GM10847 (cell line): Measurements from ENCODE around the gene DHCR24.

Source experiments
- POLR2A ChIP-seq: IDR thresholded peaks from 2 replicates; pipeline ENCODE4 v1.6.1; 2011; ENCODE audit not compliant: insufficient read length; ENCODE audit errors: extremely low read depth

Gene DHCR24

DNA sequence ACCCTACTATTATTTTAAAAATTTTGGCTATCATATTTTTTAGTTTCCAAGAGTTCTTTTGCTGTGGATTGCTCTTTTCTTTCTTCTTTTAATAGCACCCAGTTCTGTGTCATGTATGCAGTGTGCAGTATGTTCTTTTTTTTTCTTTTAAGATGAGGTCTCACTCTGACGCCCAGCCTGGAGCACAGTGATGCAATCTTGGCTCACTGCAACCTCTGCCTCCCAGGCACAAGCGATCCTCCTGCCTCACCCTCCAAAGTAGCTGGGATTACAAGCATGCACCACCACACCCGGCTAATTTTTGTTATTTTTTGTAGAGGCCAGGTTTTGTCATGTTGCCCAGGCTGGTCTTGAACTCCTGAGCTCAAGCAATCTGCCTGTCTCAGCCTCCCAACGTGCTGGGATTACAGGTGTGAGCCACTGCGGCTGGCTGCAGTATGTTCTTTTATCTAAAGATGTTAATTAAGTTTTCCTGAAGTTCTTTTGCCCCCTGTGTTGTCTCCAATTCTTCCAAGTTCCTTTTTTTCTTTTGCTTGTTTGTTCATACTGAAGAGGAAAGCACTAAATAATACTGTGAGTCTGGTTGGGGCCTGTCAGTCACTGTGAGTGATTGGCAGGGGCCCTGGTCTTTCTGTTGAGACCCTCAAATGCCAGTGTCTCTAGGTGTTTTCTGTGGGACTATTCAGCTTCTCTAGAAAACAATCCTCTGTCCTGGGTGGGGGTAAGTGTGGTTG, 68.4 kb downstream of the DHCR24 start:
- TF ChIP-seq POLR2A: no peak

DNA sequence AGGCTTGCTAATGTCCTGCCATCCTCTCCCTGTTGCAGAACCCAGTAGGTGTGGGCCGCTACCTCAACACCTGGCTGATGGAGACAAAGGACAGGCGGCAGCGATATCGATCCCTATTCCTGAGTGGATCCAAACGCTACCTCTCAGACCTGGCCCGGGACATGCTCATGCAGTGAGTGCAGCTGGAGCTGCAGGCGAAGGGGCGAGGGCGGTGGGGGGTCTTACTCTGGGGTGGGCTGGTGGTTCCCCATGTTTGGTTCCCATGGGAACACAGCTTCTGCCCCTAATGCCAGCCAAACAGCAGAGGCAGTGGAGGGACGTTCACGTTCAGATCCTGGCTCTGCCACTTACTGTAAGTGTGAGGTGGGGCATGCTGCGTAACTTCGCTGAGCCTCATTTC, 70.0 kb downstream of the DHCR24 start:
- no peak for TF ChIP-seq POLR2A

DNA sequence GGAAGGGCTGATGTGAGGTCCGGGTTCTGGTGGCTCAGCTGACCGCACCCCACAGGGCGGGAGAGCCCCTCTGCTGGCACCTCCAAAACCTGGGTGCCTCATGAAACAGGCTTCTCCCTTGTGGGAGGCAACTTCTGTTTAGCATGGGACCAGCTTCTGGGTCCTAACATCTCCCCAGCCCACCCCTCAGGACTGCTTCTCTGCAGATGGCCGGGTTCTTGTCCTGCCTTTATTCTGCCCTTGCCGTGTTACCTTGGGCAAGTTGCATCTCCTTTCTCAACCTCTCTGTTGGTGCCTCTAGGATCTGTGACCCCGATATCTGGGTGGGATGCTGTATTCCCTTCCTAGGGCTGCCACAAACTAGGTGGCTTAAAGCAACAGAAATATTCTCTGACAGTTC, 70.9 kb downstream of the DHCR24 start:
- TF ChIP-seq POLR2A: no peak

- TF ChIP-seq POLR2A: no peak
Measured at GRCh38 chr1:54815086-54815876, 71.7 kb downstream of the DHCR24 start.

- TF ChIP-seq POLR2A: no peak
Measured at GRCh38 chr1:54814571-54814970, 72.4 kb downstream of the DHCR24 start.

GRCh38 chr1:54814126-54814498, 72.9 kb downstream of the DHCR24 start:
- TF ChIP-seq POLR2A: no peak

DNA sequence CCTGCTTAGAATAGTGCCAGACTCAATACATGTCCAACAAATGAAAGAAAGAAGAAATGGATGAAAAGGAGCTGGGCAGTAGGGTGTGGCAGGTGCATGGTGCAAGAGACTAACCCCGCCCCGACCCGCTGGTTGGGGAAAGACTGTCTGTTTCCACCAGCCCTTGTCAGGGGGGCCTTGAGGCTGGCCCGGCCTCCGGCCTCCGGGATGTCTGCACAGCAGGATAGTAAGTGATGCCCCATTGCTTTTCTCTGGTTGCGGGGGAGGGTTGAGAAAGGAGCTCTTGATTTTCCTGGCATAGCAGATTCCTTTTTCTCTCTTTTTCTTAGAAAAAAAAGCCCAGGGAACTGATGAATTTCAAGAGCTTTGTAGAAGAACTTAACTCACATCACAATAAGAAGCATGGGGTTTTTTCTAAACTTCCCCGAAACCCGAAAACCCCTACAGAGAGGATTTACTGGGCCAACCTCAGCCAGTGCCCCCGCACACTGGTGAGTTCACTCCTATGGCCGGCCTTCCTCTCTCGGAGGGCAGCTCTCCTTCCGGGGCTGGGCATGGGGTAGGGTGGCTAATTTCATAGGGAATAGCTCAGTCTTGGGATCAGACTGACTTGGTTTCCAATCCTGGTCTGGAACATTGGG, 73.4 kb downstream of the DHCR24 start:
- no peak for TF ChIP-seq POLR2A

- no peak for TF ChIP-seq POLR2A
Measured at GRCh38 chr1:54812801-54813484, 74.1 kb downstream of the DHCR24 start.

DNA sequence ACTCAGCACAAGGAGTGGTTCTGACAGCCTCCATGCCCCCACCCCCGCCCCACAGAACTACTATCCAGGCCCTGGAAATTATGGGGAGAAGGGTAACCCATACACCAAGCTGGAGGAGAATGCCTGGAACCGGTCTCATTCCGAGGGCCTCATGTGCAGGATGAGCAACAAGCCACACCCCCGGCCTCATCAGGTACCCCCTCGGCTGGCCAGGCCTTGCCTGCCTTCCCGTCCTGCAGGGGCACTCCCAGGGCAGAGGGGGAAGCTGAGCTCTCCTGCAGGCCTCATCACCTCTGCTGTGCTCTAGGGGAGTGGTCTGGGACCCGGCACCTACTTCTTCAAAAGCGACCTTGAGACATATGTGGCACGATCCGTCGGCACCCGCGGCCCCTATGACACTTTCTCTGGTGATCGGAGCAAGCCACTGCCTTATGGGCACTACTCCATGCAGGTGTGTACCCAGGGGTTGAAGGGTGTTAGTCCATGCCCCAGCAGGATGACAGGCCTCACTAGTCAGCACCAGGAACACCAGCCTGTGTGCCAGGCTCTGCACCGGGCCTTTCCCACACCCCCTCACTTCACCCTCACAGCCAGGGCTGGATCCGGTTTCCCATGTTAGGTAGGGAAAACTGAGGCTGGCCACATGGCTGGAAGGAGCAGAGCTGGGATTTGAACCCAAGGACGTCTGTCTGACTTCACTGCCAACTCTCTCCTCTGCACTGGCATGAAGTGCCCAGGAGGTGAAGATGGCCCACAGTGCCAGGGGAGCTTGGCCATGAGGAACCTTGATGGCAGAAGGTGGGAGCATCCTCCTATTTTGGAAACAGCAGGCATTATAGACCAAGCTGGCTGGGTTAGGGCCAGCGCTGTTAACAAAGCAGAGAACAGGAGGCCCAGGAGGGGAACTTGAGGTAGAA, 75.0 kb downstream of the DHCR24 start:
- no peak for TF ChIP-seq POLR2A

DNA sequence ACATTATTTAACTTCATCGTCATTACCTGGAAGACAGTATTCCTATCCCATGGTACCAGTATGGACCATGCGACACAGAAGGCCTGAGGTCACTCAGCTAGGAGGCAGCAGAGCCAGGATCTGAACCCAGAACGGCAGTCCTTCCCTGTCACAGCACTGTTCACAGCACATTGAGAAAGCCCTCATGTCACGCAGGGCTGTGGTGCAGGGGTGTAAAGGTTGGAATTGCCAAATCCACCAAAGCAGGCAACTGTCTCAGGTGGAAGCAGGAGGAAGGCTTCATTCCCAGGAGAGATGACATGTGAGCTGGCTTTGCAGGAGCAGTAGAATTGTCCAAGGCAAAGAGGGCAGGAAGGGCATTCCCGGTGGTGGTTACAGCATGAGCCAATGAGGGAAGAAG, 75.9 kb downstream of the DHCR24 start:
- no peak for TF ChIP-seq POLR2A

GRCh38 chr1:54810153-54810942, 76.6 kb downstream of the DHCR24 start:
- TF ChIP-seq POLR2A: no peak

GRCh38 chr1:54809496-54810074, 77.4 kb downstream of the DHCR24 start:
- TF ChIP-seq POLR2A: no peak

GRCh38 chr1:54808443-54809207, 78.4 kb downstream of the DHCR24 start:
- TF ChIP-seq POLR2A: no peak

GRCh38 chr1:54807756-54808155, 79.2 kb downstream of the DHCR24 start:
- TF ChIP-seq POLR2A: no peak
